Measurements from ENCODE around the gene RACGAP1.

GRCh38 chr12:50019524-50019923 lies 5.8 kb downstream of the RACGAP1 start:
- TF ChIP-seq ESRRG (CRISPR knock-in tag; IDR thresholded peaks at IDR 0.05) (no peak), CREB5 (CRISPR knock-in tag; IDR thresholded peaks at IDR 0.05; ENCODE audit: low read depth) (no peak), ZNF70 (CRISPR knock-in tag; IDR thresholded peaks at IDR 0.05) (no peak), PATZ1 (CRISPR knock-in tag; IDR thresholded peaks at IDR 0.05; ENCODE audit: borderline replicate concordance) (no peak), POU6F1 (CRISPR knock-in tag; IDR thresholded peaks at IDR 0.05; ENCODE audit: borderline replicate concordance, low read depth) (no peak), ZFP3 (CRISPR knock-in tag; IDR thresholded peaks at IDR 0.05) (no peak), CSDC2 (CRISPR knock-in tag; IDR thresholded peaks at IDR 0.05) (no peak), RARB (CRISPR knock-in tag; IDR thresholded peaks at IDR 0.05) (no peak), TCF4 (CRISPR knock-in tag; IDR thresholded peaks at IDR 0.05; ENCODE audit: borderline replicate concordance) (no peak)
